Ectodermal cell (in vitro differentiated cells): ENCODE results near the gene CCDC83. TPM values are rescaled to one million over a fixed set of nuclear protein-coding genes. Genes with fewer than 3 reads are reported as not detected.
A peak's percentile ranks its signal among the peaks of the same experiment; 100 is the strongest.

Source experiments
- H3K27ac ChIP-seq: 2 replicates; pipeline ENCODE4 v1.7.0; 2013; ENCODE audit warnings: mild to moderate bottlenecking, low read depth, low read length; ENCODE audit not compliant: insufficient read depth, poor library complexity, severe bottlenecking
- H3K27me3 ChIP-seq: 2 replicates; pipeline ENCODE4 v1.7.0; 2013; ENCODE audit warnings: mild to moderate bottlenecking, low read length; ENCODE audit not compliant: insufficient read depth, control insufficient read depth, poor library complexity, severe bottlenecking
- H3K36me3 ChIP-seq: one replicate; pipeline ENCODE4 v1.7.0; 2013; ENCODE audit warnings: low read length; ENCODE audit not compliant: control insufficient read depth, insufficient read depth
- H3K4me1 ChIP-seq: one replicate; pipeline ENCODE4 v1.7.0; 2013; ENCODE audit warnings: low read length; ENCODE audit not compliant: control insufficient read depth, insufficient read depth
- H3K4me3 ChIP-seq: 2 replicates; pipeline ENCODE4 v1.7.0; 2013; ENCODE audit warnings: low read depth, low read length, control low read depth; ENCODE audit not compliant: insufficient read depth
- H3K9me3 ChIP-seq: 2 replicates; pipeline ENCODE4 v1.7.0; 2013; ENCODE audit warnings: mild to moderate bottlenecking, low read length, moderate library complexity; ENCODE audit not compliant: control insufficient read depth
- WGBS, 2 experiments: methylation state at CpG; one replicate each; pipeline ENCODE4 v1.1.7; 2013; ENCODE audit warnings: missing lambda C conversion rate in 2 of 2; 5-methylcytosine and 5-hydroxymethylcytosine counted together
- polyA plus RNA-seq, 4 experiments: library from polyadenylated mRNA; stranded (reverse); fragments of 50-300 nt; gene quantifications; one replicate each; pipeline ENCODE4 v1.2.3, GENCODE V29; 2013

CCDC83 gene
- polyA plus RNA-seq (2013, experiment 1 of 4), result not detected
- polyA plus RNA-seq (2013, experiment 2 of 4), result not detected
- polyA plus RNA-seq (2013, experiment 3 of 4), result not detected
- not detected for polyA plus RNA-seq (2013, experiment 4 of 4)

- 44 to 45% methylated on average over 13 of the region's 13 CpGs for WGBS, 2 experiments
- H3K4me3 ChIP-seq, result peak within 1 kb of the TSS; percentile 28
Measured at GRCh38 chr11:85855341-85855656, at the start of gene CCDC83. Gene CCDC83 (plus strand): TSS chr11:85855383. CDS start chr11:85865124, 9,741 bp downstream.

GRCh38 chr11:85805387-85805786 is 49.8 kb upstream of the CCDC83 start:
- Histone ChIP-seq H3K9me3 (no peaks in the 10 kb centered on the region), H3K27ac (no peak overlapping the region), H3K36me3 (no peaks in the 10 kb centered on the region), H3K27me3 (peaks cover 13% of the 10 kb centered on the region), H3K4me1 (no peaks in the 10 kb centered on the region), H3K4me3 (no peak overlapping the region)
- 73% methylated on average over 1 of the region's 1 CpG for WGBS, 2 experiments

More at GRCh38 chr11:85855341-85855656, at the start of gene CCDC83:
- no peaks in the 10 kb centered on the region for H3K36me3 ChIP-seq
- peak within 1 kb of the TSS; percentile 74 for H3K27ac ChIP-seq
- H3K4me1 ChIP-seq, result peaks cover 9% of the 10 kb centered on the region
- H3K9me3 ChIP-seq, result peaks cover 2% of the 10 kb centered on the region
- H3K27me3 ChIP-seq, result no peaks in the 10 kb centered on the region

- no peak overlapping the region for H3K27ac ChIP-seq
- no peak overlapping the region for H3K4me3 ChIP-seq
- no peaks in the 10 kb centered on the region for H3K4me1 ChIP-seq
- H3K27me3 ChIP-seq, result peaks cover 19% of the 10 kb centered on the region
- no peaks in the 10 kb centered on the region for H3K9me3 ChIP-seq
- H3K36me3 ChIP-seq, result no peaks in the 10 kb centered on the region
Measured at GRCh38 chr11:85806016-85806415, 49.2 kb upstream of the CCDC83 start.

GRCh38 chr11:85806876-85807275 is 48.3 kb upstream of the CCDC83 start:
- no peaks in the 10 kb centered on the region for H3K4me1 ChIP-seq
- no peak overlapping the region for H3K4me3 ChIP-seq
- peaks cover 27% of the 10 kb centered on the region for H3K27me3 ChIP-seq
- H3K36me3 ChIP-seq, result no peaks in the 10 kb centered on the region
- no peaks in the 10 kb centered on the region for H3K9me3 ChIP-seq
- WGBS, 2 experiments, result 86 to 88% methylated on average over 2 of the region's 2 CpGs
- no peak overlapping the region for H3K27ac ChIP-seq

GRCh38 chr11:85809191-85809590 is 46.0 kb upstream of the CCDC83 start:
- peaks cover 43% of the 10 kb centered on the region for H3K27me3 ChIP-seq
- H3K4me3 ChIP-seq, result no peak overlapping the region
- no peaks in the 10 kb centered on the region for H3K4me1 ChIP-seq
- no peaks in the 10 kb centered on the region for H3K36me3 ChIP-seq
- 81 to 93% methylated on average over 4 of the region's 4 CpGs for WGBS, 2 experiments
- H3K27ac ChIP-seq, result no peak overlapping the region
- no peaks in the 10 kb centered on the region for H3K9me3 ChIP-seq

GRCh38 chr11:85809863-85810262 is 45.3 kb upstream of the CCDC83 start:
- Histone ChIP-seq H3K36me3 (no peaks in the 10 kb centered on the region), H3K4me1 (no peaks in the 10 kb centered on the region), H3K27me3 (peaks cover 43% of the 10 kb centered on the region), H3K9me3 (no peaks in the 10 kb centered on the region), H3K4me3 (no peak overlapping the region), H3K27ac (no peak overlapping the region)
- WGBS, 2 experiments, result 10 to 17% methylated on average over 3 to 4 of the region's 4 CpGs

- H3K27ac ChIP-seq, result no peak overlapping the region
- H3K36me3 ChIP-seq, result no peaks in the 10 kb centered on the region
- peaks cover 43% of the 10 kb centered on the region for H3K27me3 ChIP-seq
- H3K9me3 ChIP-seq, result no peaks in the 10 kb centered on the region
- H3K4me3 ChIP-seq, result peak overlapping the region; percentile 26
- 3 to 6% methylated on average over 10 of the region's 10 CpGs for WGBS, 2 experiments
- no peaks in the 10 kb centered on the region for H3K4me1 ChIP-seq
Measured at GRCh38 chr11:85810521-85810870, 44.7 kb upstream of the CCDC83 start.

GRCh38 chr11:85810871-85811611 is 44.1 kb upstream of the CCDC83 start, which contains the start of gene SYTL2:
Gene SYTL2 (minus strand): TSS chr11:85811141. CDS start chr11:85757725, 53,416 bp downstream.
- Histone ChIP-seq H3K9me3 (no peaks in the 10 kb centered on the region), H3K36me3 (no peaks in the 10 kb centered on the region), H3K4me1 (no peaks in the 10 kb centered on the region), H3K27ac (no peak within 1 kb of the TSS), H3K4me3 (peak within 1 kb of the TSS; percentile 26), H3K27me3 (peaks cover 43% of the 10 kb centered on the region)
- WGBS, 2 experiments, result 0% methylated on average over 71 to 72 of the region's 72 CpGs

GRCh38 chr11:85811624-85812023 is 43.6 kb upstream of the CCDC83 start:
- Histone ChIP-seq H3K36me3 (no peaks in the 10 kb centered on the region), H3K27ac (no peak overlapping the region), H3K9me3 (no peaks in the 10 kb centered on the region), H3K27me3 (peaks cover 43% of the 10 kb centered on the region), H3K4me1 (no peaks in the 10 kb centered on the region), H3K4me3 (peak overlapping the region; percentile 26)
- 68 to 69% methylated on average over 13 of the region's 13 CpGs for WGBS, 2 experiments

- Histone ChIP-seq H3K9me3 (no peaks in the 10 kb centered on the region), H3K36me3 (no peaks in the 10 kb centered on the region), H3K27me3 (peaks cover 43% of the 10 kb centered on the region), H3K4me3 (no peak overlapping the region), H3K4me1 (no peaks in the 10 kb centered on the region), H3K27ac (no peak overlapping the region)
- WGBS, 2 experiments, result 92 to 94% methylated on average over 8 to 9 of the region's 9 CpGs
Measured at GRCh38 chr11:85813721-85814120, 41.5 kb upstream of the CCDC83 start.
